ENCODE results near the gene LAMA5.

The LAMA5 gene

GRCh38 chr20:62301111-62301668, 65.9 kb downstream of the LAMA5 start:
- no peak for DNase-seq (ENCODE audit: low read depth)

DNA sequence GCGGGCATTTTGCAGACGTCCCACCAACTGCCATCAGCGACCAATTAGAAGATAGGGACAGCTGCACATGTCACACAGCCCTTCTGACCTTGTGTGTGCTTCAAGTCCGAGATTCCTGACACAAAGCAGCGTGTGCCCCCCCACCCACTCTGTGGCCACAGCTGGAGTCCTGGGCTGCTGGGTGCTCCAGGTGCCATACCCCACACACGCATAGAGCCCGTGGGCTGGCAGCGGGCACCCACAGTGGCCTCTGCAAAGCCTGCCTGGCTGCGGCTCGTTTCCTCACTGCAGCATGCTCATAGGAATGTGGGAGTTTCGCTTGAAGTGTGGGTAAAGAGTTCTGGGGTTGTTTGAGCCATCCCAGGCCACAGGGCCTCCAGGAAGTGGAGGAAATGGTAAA, 66.8 kb downstream of the LAMA5 start:
- DNase-seq (ENCODE audit: low read depth) = no peak

DNA sequence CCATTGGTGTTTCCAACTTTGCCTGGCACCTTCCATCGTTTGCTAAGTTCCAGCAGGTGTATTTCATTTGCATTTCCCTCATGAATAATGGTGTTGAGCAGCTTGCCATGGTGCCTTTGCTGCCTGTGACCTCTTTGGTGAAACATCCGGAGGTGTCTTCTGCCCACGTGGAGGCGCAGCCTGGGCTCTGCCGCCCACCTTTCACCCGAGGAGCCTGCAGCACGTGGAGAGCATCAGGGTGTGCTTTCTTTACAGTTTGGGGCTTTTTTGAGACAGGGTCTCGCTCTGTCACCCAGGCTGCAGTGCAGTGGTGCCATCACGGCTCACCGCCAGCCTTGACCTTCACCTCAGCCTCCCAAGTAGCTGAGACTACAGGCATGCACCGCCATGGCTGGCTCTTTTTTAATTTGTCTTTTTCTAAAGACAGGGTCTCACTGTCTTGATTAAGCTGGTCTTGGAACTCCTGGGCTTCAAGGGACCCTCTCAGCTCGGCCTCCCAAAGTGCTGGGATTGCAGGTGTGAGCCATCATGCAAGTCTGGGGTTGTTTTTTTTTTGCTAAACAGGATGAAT, 67.4 kb downstream of the LAMA5 start:
- DNase-seq (ENCODE audit: low read depth) = no peak

GRCh38 chr20:62298577-62299249, 68.4 kb downstream of the LAMA5 start:
- no peak for DNase-seq (ENCODE audit: low read depth)

DNA sequence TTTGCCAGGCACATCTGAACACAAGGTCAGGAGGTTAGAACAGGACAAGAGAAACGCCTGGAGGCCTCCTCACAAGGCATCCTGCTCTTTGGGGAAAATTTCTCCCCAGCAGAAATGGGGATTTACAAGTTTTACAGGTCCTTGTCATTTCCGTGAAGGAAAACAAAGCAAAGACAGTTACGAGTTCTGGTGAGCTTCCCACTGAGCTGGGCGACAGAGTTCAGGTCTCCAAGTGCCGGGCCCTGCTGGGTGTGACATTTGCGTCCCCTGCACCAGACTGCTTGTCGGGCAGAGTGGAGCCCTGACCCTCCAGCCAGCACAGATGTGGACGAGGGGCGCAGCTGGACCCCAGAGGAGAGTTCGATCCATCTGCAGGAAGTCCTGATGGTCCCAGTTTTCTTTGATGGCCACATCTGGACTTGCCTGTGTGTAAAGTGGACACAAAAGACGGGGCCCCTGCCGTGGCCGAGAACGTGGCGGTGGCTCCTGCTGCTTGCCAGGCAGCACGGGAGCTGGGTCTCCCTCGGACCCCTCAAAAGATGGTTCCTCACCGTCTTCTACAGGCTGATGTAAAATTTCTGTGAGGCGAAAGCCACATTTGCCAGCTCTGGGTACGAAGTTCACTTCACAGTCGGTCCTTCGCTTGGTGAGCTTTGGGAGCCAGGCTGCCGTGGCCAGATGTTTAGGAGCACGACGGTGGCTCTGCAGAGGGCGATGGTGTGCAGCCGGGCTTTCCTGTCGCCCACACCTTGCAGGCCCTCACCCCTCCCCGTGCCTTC, 69.5 kb downstream of the LAMA5 start:
- no peak for DNase-seq (ENCODE audit: low read depth)

DNA sequence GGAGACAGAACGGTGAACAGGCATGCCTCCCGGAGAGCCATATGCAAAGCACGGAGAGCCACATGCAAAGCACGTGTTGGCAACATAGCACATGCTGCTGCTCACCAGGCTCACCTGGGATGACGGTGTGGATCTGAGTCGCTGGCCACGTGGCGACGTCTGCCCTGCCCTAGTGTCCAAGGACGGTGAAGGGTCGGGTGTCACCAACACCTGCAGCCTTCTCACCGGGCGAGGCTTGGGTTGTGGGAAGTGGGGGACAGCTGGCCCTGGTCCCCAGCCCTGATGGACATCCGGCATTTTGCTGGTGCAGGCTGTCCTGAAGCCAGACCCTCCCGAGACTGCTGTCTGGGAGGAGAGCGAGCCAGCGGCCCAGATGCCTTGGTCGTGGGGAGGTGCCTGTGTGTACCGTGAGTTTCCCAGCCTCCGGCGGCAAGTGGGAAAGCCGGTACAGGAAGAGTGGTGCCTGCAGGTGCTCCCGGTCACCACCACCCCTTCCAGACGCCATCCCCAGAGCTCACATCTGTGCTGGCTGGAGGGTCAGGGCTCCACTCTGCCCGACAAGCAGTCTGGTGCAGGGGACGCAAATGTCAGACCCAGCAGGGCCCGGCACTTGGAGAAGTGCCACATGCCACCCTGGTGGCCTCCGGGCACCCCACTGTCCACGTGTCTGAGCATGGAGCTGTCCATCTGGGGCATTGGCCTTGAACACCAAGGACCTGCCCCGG, 70.2 kb downstream of the LAMA5 start:
- no peak for DNase-seq (ENCODE audit: low read depth)

DNA sequence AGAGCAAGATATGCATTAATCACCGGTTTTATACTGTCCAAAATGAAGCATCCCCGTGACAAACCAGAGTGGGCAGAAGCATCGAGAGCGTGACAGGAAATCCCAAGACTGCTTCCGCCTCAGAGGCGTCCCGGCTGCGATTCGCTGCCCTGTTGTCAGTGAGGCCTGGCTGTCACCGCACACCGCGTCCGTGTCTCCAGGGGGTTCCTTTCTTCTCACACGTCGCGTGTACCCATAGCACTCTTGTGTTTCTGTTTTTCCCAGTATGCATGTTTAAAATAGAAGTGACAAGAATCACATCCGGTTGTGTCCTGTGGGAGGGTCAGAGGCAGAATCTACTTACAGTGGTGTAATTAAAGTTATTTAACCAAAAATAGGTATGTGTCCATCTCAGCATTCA, 72.6 kb downstream of the LAMA5 start:
- DNase-seq (ENCODE audit: low read depth) = no peak

GRCh38 chr20:62293946-62294345, 73.2 kb downstream of the LAMA5 start:
- DNase-seq (ENCODE audit: low read depth) = no peak

- DNase-seq (ENCODE audit: low read depth) = no peak
Measured at GRCh38 chr20:62293111-62293784, 73.9 kb downstream of the LAMA5 start.

- DNase-seq (ENCODE audit: low read depth) = no peak
Measured at GRCh38 chr20:62292108-62292507, 75.0 kb downstream of the LAMA5 start.

DNA sequence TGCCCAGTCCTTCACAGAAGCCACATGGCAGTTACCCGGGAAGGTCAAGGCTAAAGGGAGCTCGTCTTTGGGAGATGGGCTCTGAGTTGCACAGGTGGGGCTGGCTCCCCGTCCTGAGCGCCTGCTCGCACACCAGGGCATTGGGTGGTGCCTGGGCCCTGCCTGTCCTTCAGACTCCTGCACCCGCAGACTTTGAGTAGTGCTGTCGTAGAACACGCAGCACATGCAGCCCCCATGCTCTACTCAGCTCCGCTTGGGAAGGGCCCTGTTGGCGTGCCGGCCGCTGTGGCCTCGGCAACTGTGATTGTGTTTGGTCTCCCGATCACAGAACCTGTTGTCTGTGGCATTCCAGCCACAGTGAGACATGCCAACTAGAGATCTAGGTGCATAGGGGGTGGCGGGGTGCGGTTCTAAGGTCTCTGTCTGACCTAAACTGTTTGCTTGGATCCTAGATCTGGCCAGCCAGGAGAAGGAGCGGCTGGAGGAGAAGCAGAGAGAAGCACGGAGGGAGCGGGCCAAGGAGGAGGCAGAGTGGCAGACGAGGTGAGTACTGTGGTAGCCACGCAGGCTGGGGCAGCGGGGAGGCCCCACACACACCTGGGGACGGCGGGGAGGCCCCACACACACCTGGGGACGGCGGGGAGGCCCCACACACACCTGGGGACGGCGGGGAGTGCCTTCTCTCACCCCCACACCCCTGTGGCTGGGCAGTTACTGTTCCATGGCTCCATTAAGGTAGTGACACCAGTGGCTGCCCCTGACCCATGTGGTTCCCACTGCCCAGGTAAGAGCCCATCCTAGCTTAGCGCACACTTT, 75.7 kb downstream of the LAMA5 start:
- no peak for DNase-seq (ENCODE audit: low read depth)

DNA sequence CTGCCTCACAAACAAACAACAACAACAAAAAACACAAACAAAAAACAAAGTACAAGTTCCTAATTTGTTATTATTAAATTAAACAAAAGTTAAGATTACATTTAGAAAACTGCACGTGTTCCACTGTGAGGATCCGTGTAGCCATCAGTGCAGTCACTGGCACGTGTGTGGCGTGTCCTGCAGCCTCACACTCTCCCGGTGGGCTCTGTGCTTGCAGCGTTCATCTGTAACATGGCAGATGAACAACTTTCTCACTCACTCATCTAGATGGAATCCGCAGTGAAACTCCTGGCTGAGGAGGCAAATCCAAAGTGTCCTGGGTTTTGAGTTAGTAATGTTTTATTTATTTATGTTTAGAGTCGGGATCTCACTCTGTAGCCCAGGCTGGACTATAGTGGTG, 77.2 kb downstream of the LAMA5 start:
- DNase-seq (ENCODE audit: low read depth) = no peak

GRCh38 chr20:62289131-62289530, 78.0 kb downstream of the LAMA5 start:
- no peak for DNase-seq (ENCODE audit: low read depth)

DNA sequence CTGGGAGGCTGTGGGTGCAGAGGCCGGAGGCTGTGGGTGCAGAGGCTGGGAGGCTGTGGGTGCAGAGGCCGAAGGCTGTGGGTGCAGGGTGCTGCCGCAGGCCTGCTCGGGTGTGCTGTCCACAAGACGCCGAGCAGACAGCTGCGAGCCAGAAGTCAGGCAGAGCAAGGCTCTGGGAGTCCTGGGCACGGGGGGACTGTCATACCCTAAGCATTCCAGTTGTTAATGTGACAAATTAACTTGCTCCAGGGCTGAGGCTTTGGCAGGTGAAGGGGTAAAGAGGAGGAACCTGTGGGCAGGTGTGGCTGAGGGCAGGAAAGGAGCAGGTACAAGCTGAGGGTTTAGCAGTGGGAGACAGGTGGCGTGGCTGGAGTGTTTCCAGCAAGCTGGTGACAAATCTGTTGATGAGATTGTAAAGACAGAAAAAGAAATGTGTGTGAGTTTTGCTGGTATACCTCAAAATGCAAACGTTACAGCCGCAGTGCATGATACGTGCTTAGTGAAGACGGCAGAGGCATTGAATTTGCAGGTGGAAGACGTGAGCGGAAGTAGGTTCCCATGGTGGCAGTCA, 78.5 kb downstream of the LAMA5 start:
- no peak for DNase-seq (ENCODE audit: low read depth)

DNA sequence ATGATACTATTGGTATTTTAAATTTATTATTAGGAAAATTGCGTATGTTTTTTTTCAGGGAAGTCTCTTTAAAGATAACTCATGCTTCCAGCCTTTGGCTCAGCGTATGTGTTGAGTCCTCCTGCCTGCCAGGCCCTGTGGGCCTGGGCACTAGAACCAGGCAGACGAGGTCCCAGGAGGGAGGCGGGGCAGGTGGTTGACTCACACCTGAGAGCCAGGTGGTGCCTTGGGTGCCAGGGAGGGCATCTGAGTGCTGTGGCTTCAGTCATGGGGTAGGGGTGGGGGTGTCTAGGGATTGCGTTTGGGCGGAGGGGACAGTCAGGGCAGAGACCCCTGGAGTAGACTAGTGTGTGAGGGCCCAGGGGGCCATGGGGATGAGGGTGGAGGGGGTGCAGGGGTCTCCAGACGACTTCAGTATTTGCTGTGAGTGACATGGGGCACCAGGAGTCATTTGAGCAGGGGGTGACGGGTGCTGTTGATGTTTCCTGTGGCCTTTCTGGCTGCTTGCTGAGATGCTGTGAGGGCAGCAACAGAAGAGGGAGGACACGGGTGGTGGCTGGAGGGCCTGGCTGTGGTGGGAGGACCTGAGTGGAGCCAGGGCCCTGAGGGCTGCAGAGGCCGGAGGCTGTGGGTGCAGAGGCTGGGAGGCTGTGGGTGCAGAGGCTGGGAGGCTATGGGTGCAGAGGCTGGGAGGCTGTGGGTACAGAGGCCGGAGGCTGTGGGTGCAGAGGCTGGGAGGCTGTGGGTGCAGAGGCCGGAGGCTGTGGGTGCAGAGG, 79.2 kb downstream of the LAMA5 start:
- no peak for DNase-seq (ENCODE audit: low read depth)

DNA sequence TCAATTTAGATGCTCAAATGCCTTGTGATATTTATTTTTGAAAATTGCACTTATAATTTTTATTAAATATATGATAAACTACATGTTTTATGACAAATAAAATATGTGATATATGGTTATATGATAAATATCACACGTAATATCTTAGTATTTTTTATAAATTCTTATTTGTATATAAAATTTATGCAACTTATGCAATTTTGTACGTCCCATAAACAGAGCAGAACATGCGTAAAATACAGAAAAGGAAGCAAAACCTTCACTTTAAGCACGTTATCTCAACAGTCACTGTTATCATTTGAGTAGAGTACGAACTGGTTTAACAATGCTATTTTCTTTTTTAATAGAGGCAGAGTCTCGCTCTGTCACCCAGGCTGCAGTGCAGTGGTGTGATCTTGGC, 80.0 kb downstream of the LAMA5 start:
- DNase-seq (ENCODE audit: low read depth) = no peak

- no peak for DNase-seq (ENCODE audit: low read depth)
Measured at GRCh38 chr20:62286493-62287064, 80.5 kb downstream of the LAMA5 start.

- DNase-seq (ENCODE audit: low read depth) = no peak
Measured at GRCh38 chr20:62285722-62286121, 81.4 kb downstream of the LAMA5 start.

GRCh38 chr20:62285151-62285550, 82.0 kb downstream of the LAMA5 start:
- DNase-seq (ENCODE audit: low read depth) = no peak
